Measurements from ENCODE around the gene ITGA4.

Gene ITGA4

DNA sequence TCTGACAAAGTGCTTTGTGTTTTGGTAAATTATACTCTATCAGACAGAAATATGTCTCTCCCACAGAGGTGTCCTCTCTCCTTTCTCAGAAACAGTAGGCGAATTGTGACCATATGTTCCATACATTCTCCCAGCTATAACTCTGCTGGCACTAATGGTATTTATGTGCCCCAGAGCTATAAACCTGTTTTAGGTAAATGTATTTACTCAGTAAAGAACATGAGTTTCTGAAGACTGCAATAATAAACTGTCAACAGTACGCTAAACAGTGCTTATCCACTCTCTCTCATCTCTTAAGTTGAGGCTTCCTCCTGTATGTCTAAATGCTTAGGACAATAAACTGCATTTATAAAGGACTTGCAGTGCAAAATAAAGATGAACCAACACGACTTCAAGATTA lies 58.5 kb downstream of the ITGA4 start:
- DNase-seq (ENCODE audit: low read depth) = no peak

GRCh38 chr2:181516992-181517391 lies 59.8 kb downstream of the ITGA4 start:
- no peak for DNase-seq (ENCODE audit: low read depth)

- DNase-seq (ENCODE audit: low read depth) = no peak
Observed at GRCh38 chr2:181517685-181518301, 60.6 kb downstream of the ITGA4 start.

DNA sequence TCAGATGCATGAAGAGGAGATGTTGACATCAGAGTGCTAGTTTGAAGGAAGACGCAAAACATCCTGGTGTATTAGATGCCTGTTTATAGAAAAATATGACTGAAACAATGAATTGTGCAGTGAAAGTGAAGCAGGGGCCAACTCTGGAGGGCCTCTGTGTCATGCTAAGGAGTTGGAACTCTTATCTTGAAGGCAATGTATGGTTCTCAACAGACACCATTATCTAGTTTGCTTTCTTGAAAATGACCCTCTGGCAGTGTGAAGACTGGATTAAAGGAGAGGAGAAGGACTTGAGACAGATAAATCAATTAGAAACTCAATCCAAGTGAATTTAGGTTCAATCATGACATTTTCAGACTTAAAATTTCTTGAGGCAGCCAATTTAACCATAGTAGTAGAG lies 63.1 kb downstream of the ITGA4 start:
- DNase-seq (ENCODE audit: low read depth) = no peak

DNA sequence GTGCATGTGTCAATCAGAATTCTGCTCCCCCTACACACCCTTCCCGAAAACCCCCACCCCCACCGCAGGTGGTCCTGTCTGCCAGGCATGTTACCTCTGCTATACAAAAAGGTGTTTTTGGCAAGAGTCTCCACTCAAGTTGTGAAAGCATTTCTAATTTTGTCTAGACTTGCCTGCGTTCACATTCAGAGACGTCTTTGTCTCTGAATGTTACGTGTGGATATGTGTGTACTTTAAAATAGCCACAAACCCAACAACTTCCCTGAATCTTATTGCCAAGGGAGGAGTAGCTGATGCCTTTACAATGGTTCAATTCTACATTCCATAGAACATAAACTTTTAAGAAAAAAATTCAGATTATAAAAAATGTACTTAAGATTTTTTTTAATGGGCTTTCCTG lies 66.6 kb downstream of the ITGA4 start:
- DNase-seq (ENCODE audit: low read depth) = no peak

GRCh38 chr2:181526014-181526413 lies 68.8 kb downstream of the ITGA4 start:
- DNase-seq (ENCODE audit: low read depth) = no peak

DNA sequence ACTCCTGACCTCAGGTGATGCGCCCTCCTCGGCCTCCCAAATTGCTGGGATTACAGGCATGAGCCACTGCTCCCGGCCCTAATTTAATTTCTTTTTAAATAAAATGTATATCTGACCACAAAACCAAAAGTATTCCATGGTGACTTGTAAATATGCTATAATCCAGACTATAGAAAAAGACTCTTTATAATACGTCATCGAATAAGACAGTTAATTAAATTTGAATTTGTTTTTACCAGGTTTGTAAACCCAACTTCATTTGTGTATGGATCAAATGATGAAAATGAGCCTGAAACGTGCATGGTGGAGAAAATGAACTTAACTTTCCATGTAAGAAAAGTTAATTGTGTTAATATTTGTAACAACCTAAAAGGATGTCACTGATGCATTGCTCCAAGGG lies 69.9 kb downstream of the ITGA4 start:
- DNase-seq (ENCODE audit: low read depth) = no peak

DNA sequence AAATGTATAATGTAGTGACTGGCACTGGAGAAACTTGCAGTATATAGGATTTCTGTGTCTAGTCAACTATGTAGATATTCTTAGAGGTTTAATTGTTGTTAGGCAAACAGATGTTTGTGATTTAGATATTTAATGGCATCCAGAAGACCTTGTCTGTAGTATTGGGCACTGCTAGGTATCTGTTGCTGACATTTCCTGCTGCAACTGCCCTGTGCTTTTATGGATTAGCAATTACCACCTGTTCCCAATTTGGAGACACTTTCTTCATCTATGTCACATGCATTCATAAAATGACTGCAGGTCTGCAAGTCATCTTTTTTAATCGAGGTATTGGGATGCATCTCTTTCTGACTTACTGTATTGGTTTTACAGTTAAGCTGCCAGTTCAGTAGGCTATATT lies 71.3 kb downstream of the ITGA4 start:
- no peak for DNase-seq (ENCODE audit: low read depth)

GRCh38 chr2:181536730-181537129 lies 79.5 kb downstream of the ITGA4 start:
- DNase-seq (ENCODE audit: low read depth) = no peak

DNA sequence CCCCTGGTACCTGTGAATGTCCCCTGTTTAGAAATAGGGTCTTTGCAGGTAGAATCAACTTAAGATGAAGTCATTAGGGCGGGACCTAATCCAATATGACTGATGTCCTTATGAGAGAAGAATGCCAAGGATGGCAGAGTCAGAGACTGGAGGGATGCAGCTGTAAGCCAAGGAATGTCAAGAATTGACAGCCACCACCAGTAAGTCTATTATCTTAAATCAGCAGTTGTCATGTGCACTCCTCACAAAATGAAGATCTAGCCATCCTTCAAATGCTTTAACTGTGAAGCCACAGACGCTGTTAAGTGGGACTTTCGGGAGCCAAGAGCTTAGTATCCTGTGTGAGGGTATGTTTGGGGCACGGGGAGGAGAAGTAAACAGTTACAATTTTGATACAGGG lies 83.2 kb downstream of the ITGA4 start:
- no peak for DNase-seq (ENCODE audit: low read depth)

- no peak for DNase-seq (ENCODE audit: low read depth)
Observed at GRCh38 chr2:181542170-181542569, 85.0 kb downstream of the ITGA4 start.

GRCh38 chr2:181546086-181546485 lies 88.9 kb downstream of the ITGA4 start:
- no peak for DNase-seq (ENCODE audit: low read depth)

DNA sequence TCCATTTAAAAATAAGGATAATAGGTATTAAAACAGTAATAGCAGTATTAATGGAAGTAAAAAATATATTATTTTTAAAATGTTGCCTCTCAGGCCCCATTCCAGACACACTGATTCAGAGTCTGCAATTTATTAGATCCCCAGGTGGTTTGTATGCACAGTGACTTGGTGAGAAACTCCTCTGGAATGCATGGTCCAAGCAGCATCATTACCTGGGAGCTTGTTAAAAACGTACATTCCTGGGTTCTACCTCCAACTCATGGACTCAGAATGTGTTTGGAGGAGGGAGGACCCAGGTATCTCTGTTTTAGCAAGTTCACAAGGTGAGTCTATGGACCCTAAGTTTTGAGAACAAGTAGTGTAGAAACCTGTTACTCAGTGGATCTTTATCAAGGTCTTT lies 95.6 kb downstream of the ITGA4 start:
- no peak for DNase-seq (ENCODE audit: low read depth)

DNA sequence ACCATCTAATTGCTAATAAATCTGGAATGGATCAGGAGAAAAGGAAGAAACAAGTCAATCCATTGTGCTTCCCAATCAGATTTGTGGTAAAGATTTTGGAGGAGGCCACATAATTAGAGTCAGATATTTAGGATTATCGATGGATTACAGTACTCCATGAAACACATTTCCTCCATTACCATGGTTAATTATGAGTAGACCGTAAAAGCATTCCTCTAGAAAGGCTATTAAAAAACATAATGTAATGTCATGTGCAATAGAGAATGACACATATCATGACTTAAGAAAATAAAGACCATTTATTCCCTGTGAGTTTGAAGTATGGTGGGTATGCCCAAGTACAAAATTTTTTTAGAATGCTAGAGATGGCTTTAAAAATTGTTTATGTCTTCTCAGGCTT lies 96.1 kb downstream of the ITGA4 start:
- DNase-seq (ENCODE audit: low read depth) = no peak

DNA sequence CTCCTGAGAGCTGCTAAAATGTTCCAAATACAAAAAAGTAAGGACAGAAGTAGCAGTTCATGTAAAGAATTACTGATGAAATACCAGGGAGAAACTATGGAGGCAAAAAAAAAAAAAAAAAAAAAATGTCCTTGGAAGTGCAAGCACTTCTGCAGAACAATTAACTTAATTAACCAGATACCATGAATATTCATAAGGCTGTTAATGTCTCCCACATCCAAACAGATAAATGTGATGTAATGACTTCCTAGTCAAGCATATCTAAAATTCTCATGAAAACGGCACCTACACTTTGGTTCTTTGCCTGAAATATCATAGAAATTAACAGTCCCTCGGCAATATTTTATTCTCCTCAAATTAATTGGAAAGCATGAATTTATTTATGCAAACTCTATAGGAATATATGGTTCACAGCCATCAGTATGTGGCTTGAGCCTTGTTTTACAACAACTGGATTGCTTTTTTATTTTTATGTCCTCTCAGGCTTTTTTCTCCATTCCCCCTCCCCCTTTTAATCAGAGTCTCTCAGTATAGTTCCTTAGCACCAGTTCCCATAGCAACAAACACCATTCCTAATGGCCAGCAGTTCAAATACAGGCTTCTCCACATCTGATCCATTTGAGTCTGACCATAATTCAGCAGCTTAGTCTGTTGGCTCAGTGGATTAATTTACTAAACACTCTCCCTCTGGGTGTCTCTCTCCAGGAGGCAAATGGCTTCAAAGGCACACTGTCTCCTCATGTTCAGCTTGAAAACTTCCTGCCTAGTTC lies 97.1 kb downstream of the ITGA4 start:
- DNase-seq (ENCODE audit: low read depth) = no peak

DNA sequence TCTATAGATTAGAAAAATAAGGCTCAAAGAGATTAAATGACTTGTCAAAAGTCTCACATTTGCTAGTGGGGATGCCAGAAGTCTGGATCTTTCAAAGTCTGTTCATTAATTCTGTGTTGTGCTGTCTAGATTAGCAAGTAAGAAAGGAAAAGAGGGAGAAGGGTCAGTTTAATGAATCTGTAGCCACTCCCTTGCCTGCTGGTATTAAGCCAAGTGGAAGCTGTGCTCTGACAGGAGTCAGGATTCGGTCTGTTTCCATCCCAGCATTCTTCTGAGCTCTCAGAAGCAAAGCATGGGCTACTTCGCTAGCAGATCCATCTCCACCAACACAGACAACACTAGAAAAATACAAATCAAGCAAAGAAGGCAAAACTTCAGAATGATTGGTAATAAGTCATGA lies 101.2 kb downstream of the ITGA4 start:
- DNase-seq (ENCODE audit: low read depth) = no peak

- DNase-seq (ENCODE audit: low read depth) = no peak
Observed at GRCh38 chr2:181563101-181563692, 106.0 kb downstream of the ITGA4 start.

GRCh38 chr2:181566334-181567032 lies 109.3 kb downstream of the ITGA4 start:
- DNase-seq (ENCODE audit: low read depth) = no peak

- DNase-seq (ENCODE audit: low read depth) = no peak
Observed at GRCh38 chr2:181570059-181570458, 112.9 kb downstream of the ITGA4 start.

GRCh38 chr2:181570833-181571661 lies 113.9 kb downstream of the ITGA4 start:
- DNase-seq (ENCODE audit: low read depth) = no peak

DNA sequence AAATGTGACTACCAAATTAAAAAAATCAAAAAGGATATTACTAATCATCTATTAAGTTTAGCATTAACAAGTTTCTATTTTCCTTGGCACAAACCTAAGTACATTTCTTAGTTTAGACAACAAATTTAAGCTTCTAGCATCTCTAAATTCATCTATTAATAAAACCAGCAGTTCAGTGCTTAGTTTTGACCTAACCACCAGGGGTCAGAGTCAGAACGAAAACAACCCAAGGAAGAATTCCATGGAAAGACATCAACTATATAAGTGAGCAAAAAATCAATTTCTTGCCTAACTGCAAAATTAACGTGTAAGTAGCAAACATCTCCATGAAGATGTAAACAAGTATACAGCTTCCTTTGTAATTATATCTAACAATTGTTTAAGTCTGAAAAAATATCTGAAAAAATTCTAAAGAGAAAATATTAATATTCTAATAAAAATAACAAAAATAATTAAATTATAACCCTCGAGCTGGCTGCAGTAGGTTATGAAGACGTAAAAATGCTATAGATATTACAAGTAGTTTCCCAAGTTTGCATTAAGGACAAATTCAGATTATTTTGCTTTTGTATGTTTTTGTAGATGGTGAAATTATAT lies 116.1 kb downstream of the ITGA4 start:
- DNase-seq (ENCODE audit: low read depth) = no peak

- no peak for DNase-seq (ENCODE audit: low read depth)
Observed at GRCh38 chr2:181574321-181574720, 117.1 kb downstream of the ITGA4 start.
